ENCODE data around the gene GBP4. TPM values are rescaled to one million over a fixed set of nuclear protein-coding genes. Genes with fewer than 3 reads are reported as not detected.

GBP4 gene
- total and polyA plus RNA-seq, 2 of the 4 experiments (the other 2 are of a cell fraction) = not detected

GRCh38 chr1:89198081-89198480, 661 bp downstream of the GBP4 start:
- Histone ChIP-seq H4K8ac (ENCODE audit: low read depth in 2 of 2, low read length in 2 of 2) (no peak overlapping the region), H2AK5ac (ENCODE audit: low read depth, low read length) (no peak overlapping the region), H3K4me2 (ENCODE audit: low read depth, low read length) (no peak overlapping the region; the same call in 1 of the 2 replicates), H4K5ac (ENCODE audit: low read depth, low read length) (no peak overlapping the region), H4K91ac (ENCODE audit: insufficient read depth, low read depth, low read length) (no peak overlapping the region), H3K18ac (ENCODE audit: low read depth, low read length) (no peak overlapping the region), H3K9ac (ENCODE audit: low read depth, low read length) (no peak overlapping the region), H3K9me1 (ENCODE audit: insufficient read depth, low read length) (no peaks in the 10 kb centered on the region), H3K4ac (ENCODE audit: low read depth, low read length) (no peak overlapping the region), H4K20me1 (ENCODE audit: insufficient read depth, low read length) (no peaks in the 10 kb centered on the region), H3K79me1 (ENCODE audit: low read depth in 1 of 2, low read length in 2 of 2) (no peaks in the 10 kb centered on the region), H2BK20ac (ENCODE audit: low read depth, low read length) (no peak overlapping the region), H3K27me3 (ENCODE audit: control insufficient read depth, insufficient read depth, low read length) (peaks cover 3% of the 10 kb centered on the region), H2BK5ac (ENCODE audit: low read depth, low read length, poor library complexity, severe bottlenecking) (no peak overlapping the region), H3K23ac (ENCODE audit: low read depth, low read length) (no peak overlapping the region), H3K27ac (ENCODE audit: insufficient read depth, low read length) (no peak overlapping the region), H3K4me1 (ENCODE audit: control insufficient read depth, insufficient read depth, low read length) (no peaks in the 10 kb centered on the region), H2AK9ac (replicated peaks; ENCODE audit: low read depth, low read length, poor library complexity) (no peak overlapping the region), H2BK120ac (ENCODE audit: low read depth, low read length) (no peak overlapping the region), H3K9me3 (ENCODE audit: control insufficient read depth, insufficient read depth, low read length) (no peaks in the 10 kb centered on the region), H3K36me3 (ENCODE audit: control insufficient read depth, insufficient read depth, low read length) (no peaks in the 10 kb centered on the region), H2AFZ (replicated peaks; ENCODE audit: low read length, poor library complexity) (no peak overlapping the region), H3K14ac (replicated peaks; ENCODE audit: low read depth, low read length) (no peak overlapping the region), H3K56ac (ENCODE audit: extremely low read depth, insufficient read depth, low read length) (no peak overlapping the region), H3K4me3 (ENCODE audit: insufficient read depth, low read depth, low read length) (no peak overlapping the region), H2BK15ac (ENCODE audit: low read depth, low read length) (no peak overlapping the region)
- no peak for DNase-seq
- dilution Hi-C loops (cut with HindIII; ENCODE audit: low sequenced_read_pairs, unreplicated experiment) = no loop called here
- ChIA-PET POLR2A (ENCODE audit: unreplicated experiment) (no interaction called here), CTCF (no interaction called here)
- TF ChIP-seq FOS (IDR thresholded peaks at IDR 0.05; ENCODE audit: low read depth, low read length) (no peak), BHLHE40 (IDR thresholded peaks at IDR 0.05; ENCODE audit: low read depth, low read length) (no peak)
- no peak for ATAC-seq (ENCODE audit: low read depth)
- WGBS, 2 experiments (ENCODE audit: extremely low coverage in 2 of 2, insufficient read length in 1 of 2) = 15% methylated on average over 5 of the region's 8 CpGs; no CpG with 5 or more reads in 1 of the 2 experiments
- in situ Hi-C loops (cut with MboI; ENCODE audit: low sequenced_read_pairs) = no loop called here
- BruUV-seq (replicated peaks) = no TSS peak
- intact Hi-C loops (cut with micrococcal nuclease) = no loop called here
